Naive thymus-derived CD4-positive, alpha-beta T cell (primary cell): ENCODE data around the gene ARHGAP35. TPM values are rescaled to one million over a fixed set of nuclear protein-coding genes. Genes with fewer than 3 reads are reported as not detected.

Experiments used
- ATAC-seq: fragments of 150-1000 bp; cut with Tn5 transposase; 2 replicates; pipeline ENCODE4 v1.10.0; 2021; ENCODE audit warnings: mild to moderate bottlenecking, moderate library complexity
- CTCF ChIA-PET: fragments of 350-600 bp; sonication (Branson Sonifier 250); formaldehyde crosslinking; loops from one replicate; lab custom pipeline; 2021; ENCODE audit warnings: antibody characterized with exemption; lab: Charles Lee
- POLR2A ChIA-PET: fragments of 350-600 bp; sonication (Branson Sonifier 250); formaldehyde crosslinking; loops from one replicate; lab custom pipeline; 2021; ENCODE audit warnings: antibody characterized with exemption, inconsistent platforms; lab: Charles Lee
- DNase-seq, 9 donors: peaks; one replicate each; pipeline versions ENCODE4 v3.0.0 to v3.0.0-alpha.2; 2020 to 2022; ENCODE audit warnings: mixed read lengths in 1 of 9
- H3K27ac ChIP-seq: one replicate; pipeline ENCODE4 v1.7.0; 2013; ENCODE audit warnings: mild to moderate bottlenecking, low read depth, low read length, moderate library complexity
- H3K27me3 ChIP-seq, 2 donors: one replicate each; pipeline ENCODE4 v1.7.0; 2013; ENCODE audit warnings: low read length in 2 of 2, mild to moderate bottlenecking in 2 of 2, moderate library complexity in 2 of 2; ENCODE audit not compliant: control insufficient read depth in 2 of 2, insufficient read depth in 2 of 2
- H3K36me3 ChIP-seq, 3 experiments: 1 replicate in 2 of 3; 2 replicates in 1 of 3; pipeline ENCODE4 v1.7.0; 2013; ENCODE audit warnings: low read length in 3 of 3, mild to moderate bottlenecking in 3 of 3, moderate library complexity in 1 of 3; ENCODE audit not compliant: insufficient read depth in 3 of 3, control insufficient read depth in 2 of 3
- H3K4me1 ChIP-seq, 2 donors: one replicate each; pipeline ENCODE4 v1.7.0; 2013; ENCODE audit warnings: low read length in 2 of 2, mild to moderate bottlenecking in 2 of 2, moderate library complexity in 1 of 2; ENCODE audit not compliant: control insufficient read depth in 2 of 2, insufficient read depth in 2 of 2
- H3K4me3 ChIP-seq: 2 replicates; pipeline ENCODE4 v1.7.0; 2013; ENCODE audit warnings: mild to moderate bottlenecking, low read length
- H3K9me3 ChIP-seq, 3 experiments: 1 replicate in 2 of 3; 2 replicates in 1 of 3; pipeline ENCODE4 v1.7.0; 2013; ENCODE audit warnings: low read length in 3 of 3; ENCODE audit not compliant: control insufficient read depth in 2 of 3
- H3K27ac Mint-ChIP-seq, 9 donors: one replicate each; pipeline ENCODE4 v1.8.0; 2020 to 2022; ENCODE audit warnings: mixed read lengths in 9 of 9, mild to moderate bottlenecking in 8 of 9, moderate library complexity in 5 of 9, inconsistent platforms in 2 of 9
- H3K27me3 Mint-ChIP-seq, 5 donors: one replicate each; pipeline ENCODE4 v1.8.0; 2021 to 2022; ENCODE audit warnings: mixed read lengths in 5 of 5, mild to moderate bottlenecking in 1 of 5
- H3K36me3 Mint-ChIP-seq, 5 donors: one replicate each; pipeline ENCODE4 v1.8.0; 2020 to 2022; ENCODE audit warnings: mixed read lengths in 5 of 5, mild to moderate bottlenecking in 3 of 5, inconsistent platforms in 1 of 5
- H3K4me1 Mint-ChIP-seq, 7 donors: one replicate each; pipeline ENCODE4 v1.8.0; 2020 to 2022; ENCODE audit warnings: mixed read lengths in 7 of 7, mild to moderate bottlenecking in 3 of 7, inconsistent platforms in 1 of 7
- H3K4me3 Mint-ChIP-seq, 10 donors: one replicate each; pipeline ENCODE4 v1.8.0; 2020 to 2022; ENCODE audit warnings: mild to moderate bottlenecking in 10 of 10, mixed read lengths in 10 of 10, moderate library complexity in 6 of 10, inconsistent platforms in 2 of 10
- H3K9me3 Mint-ChIP-seq, 11 donors: one replicate each; pipeline ENCODE4 v1.8.0; 2020 to 2022; ENCODE audit warnings: mixed read lengths in 11 of 11, mild to moderate bottlenecking in 4 of 11, inconsistent platforms in 1 of 11, moderate library complexity in 1 of 11
- intact Hi-C, 2 donors: fragments of 100-400 bp; cut with micrococcal nuclease; formaldehyde crosslinking; loops; one replicate each; pipeline ENCODE4 v1.15.1; 2023
- polyA plus RNA-seq, 2 donors: library from polyadenylated mRNA; unstranded; fragments of 300-500 nt; fragmentation: Illumina TruSeq; gene quantifications; one replicate each; pipeline ENCODE4 v1.2.3, GENCODE V29; 2021
- total RNA-seq, 6 experiments: library from RNA in 5 of 6; stranded (reverse) in 5 of 6; gene quantifications; 1 replicate in 5 of 6; 2 replicates in 1 of 6; pipeline ENCODE4 v1.2.3 and lab custom pipeline; 2021 to 2026

ARHGAP35 gene
- total and polyA plus RNA-seq, 7 experiments from 2014 or later, result 2.3 to 29.4 (median 23.2) TPM

DNA sequence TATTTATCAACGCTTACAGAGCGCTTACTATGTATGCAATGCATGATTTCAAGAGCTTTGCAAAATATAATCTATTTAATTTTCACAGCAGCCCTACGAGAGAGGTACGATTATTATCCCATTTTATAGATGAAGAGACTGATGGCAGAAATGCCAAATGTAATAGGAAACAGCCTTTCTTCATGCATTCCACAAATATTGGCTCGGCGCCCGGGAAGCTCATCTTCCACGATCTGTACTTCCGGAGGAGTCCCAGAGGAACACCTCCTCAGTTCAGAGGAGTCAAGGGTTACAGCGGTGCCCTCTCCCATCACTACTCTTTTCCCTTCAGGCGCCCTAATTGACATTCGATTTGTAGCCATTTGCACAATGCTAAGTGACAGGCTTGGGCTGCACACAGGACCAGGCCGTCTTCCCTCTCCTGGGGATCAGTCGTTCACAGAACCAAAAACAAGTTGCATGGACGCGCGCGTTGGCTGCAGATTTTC lies 1.1 kb upstream of the ARHGAP35 start:
- peak overlapping the region; percentile 94 for H3K27ac ChIP-seq
- H3K27me3 ChIP-seq, result no peaks in the 10 kb centered on the region
- H3K36me3 ChIP-seq, result peaks cover 0 to 5% (median 0%) of the 10 kb centered on the region in 3 experiments
- H3K9me3 ChIP-seq, result no peaks in the 10 kb centered on the region
- Mint-ChIP-seq H3K27ac (peak overlapping the region; percentile 68 to 98 (median 92)), H3K4me3 (peak overlapping the region in 9 of 10 donors; percentile 70 to 97 (median 92)), H3K36me3 (peaks cover 0 to 3% (median 0%) of the 10 kb centered on the region in 5 donors), H3K4me1 (peaks cover 13 to 24% (median 19%) of the 10 kb centered on the region in 7 donors), H3K9me3 (no peaks in the 10 kb centered on the region), H3K27me3 (no peaks in the 10 kb centered on the region)
- intact Hi-C loops, result loop anchor here (1.0 to 10.0 kb wide), 19 partner anchors 8 to 995 kb away; partner anchors contain the start of genes CALM3 (in 2 of the 2), CCDC9 (in 2 of the 2), TMEM160 (in 2 of the 2) and ZC3H4 (in 2 of the 2)
- H3K4me3 ChIP-seq, result peak overlapping the region; percentile 92
- peaks cover 24 to 30% of the 10 kb centered on the region in 2 donors for H3K4me1 ChIP-seq
- ChIA-PET POLR2A (interaction anchor here (1.0 to 2.9 kb wide), 3 partner anchors 9 to 414 kb away, joined by 3 to 14 read pairs (median 4); partner anchors contain the start of genes AP2S1 and ZC3H4), CTCF (interaction anchor here (0.5 kb wide), 1 partner anchor 171 kb away, joined by 3 read pairs; no protein-coding TSS in a partner anchor)
- ATAC-seq (no peak), DNase-seq (no peak)

DNA sequence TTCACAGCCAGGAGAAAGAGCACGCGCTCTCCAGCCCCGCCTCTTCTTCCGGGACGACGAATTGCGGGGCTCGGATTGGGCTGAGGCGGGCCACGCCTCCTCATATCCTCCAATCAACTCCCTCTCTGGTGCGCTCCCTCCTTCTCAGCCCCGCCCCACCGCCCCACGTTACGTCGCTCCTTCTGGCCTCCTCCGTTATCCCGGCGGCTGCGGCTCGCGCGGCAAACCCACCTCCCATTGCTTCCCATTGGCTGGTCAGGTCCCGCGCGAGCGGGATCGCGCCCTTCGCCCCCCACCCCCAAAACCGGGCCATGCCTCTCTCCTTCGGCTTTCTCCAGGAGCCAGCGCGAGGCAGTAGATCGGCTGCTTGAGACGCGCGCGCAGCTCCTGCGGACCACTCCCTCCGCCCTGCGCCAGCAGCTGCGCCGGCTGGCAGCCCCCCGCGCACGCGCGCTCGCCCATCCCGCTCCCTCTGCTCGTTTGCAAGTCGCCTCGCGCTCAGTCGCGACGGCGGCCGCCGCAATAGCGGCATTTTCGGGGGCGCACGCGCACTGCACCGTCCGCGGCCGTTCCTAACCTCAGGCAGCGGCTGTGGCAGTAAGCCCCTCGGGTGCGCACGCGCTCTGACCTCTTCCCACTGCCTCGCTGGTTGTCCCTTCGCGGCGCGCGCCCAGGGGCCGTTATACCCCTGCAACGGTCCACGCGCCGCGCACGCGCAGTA lies 512 bp upstream of the ARHGAP35 start:
- peak overlapping the region in 9 of 10 donors; percentile 70 to 97 (median 92) for H3K4me3 Mint-ChIP-seq
- Histone ChIP-seq H3K27ac (peak overlapping the region; percentile 94), H3K4me1 (peaks cover 24 to 30% of the 10 kb centered on the region in 2 donors), H3K4me3 (peak overlapping the region; percentile 92), H3K27me3 (no peaks in the 10 kb centered on the region), H3K36me3 (peaks cover 0 to 5% (median 0%) of the 10 kb centered on the region in 3 experiments), H3K9me3 (no peaks in the 10 kb centered on the region)
- peaks cover 0 to 3% (median 0%) of the 10 kb centered on the region in 5 donors for H3K36me3 Mint-ChIP-seq
- intact Hi-C loops, result loop anchor here (1.0 to 10.0 kb wide), 17 partner anchors 9 to 740 kb away; partner anchors contain the start of genes CCDC9 (in 2 of the 2), TMEM160 (in 2 of the 2), ZC3H4 (in 2 of the 2) and AP2S1 (in 1 of the 2)
- ChIA-PET POLR2A (interaction anchor here (0.7 to 2.9 kb wide), 8 partner anchors 10 to 1777 kb away, joined by 3 to 14 read pairs (median 3); partner anchors contain the start of genes AP2S1 and DBP), CTCF (interaction anchor here (0.5 to 0.9 kb wide), 2 partner anchors 170 to 176 kb away, joined by 3 read pairs; no protein-coding TSS in a partner anchor)
- peak overlapping the region; percentile 68 to 98 (median 92) for H3K27ac Mint-ChIP-seq
- H3K4me1 Mint-ChIP-seq, result peaks cover 13 to 25% (median 19%) of the 10 kb centered on the region in 7 donors
- no peaks in the 10 kb centered on the region for H3K27me3 Mint-ChIP-seq
- ATAC-seq, result peak; percentile 91
- H3K9me3 Mint-ChIP-seq, result no peaks in the 10 kb centered on the region
- DNase-seq, result peak; percentile 84 to 95 (median 94)

DNA sequence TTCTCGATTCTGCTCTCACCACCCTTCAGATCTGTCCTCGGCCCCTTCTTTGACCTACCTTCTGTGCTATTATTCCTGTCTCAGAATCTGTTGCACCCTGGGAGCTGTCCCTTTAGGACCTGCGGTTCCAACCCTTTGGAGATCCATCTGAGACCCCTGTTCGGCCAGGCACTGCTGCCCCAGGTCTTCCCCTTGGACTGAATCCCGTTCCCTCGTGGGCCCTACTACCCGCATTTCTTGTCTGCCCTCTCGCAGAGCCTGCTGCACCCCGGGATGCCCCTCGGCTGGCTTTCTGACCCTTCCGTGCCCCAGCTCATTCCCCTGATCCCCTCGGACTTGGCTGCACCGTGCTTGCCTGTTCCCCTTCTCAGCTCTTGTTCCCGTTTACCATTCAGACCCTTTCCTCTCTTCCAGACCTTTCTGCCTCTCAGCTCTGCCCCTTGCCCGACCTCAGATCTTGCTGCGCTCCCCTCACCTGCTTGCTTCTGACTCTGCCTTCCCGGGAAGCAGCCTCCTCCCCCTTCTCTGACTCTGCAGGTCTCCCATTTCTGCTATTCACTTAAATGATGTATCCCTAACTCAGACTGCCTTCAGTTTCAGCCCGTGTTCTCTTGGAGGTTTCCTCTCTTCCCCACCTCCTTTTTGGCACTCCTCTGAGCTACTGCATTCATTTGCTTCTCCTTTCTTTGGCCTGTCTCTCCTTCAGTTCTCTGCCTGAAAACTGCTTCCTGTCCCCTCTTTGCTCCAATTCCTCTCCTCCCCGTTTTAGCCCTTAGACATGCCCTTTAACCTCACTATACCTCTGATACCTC lies 1.1 kb downstream of the ARHGAP35 start:
- Mint-ChIP-seq H3K4me3 (no peak overlapping the region), H3K9me3 (no peaks in the 10 kb centered on the region), H3K36me3 (peaks cover 0 to 6% (median 0%) of the 10 kb centered on the region in 5 donors), H3K27me3 (no peaks in the 10 kb centered on the region), H3K4me1 (peaks cover 5 to 25% (median 15%) of the 10 kb centered on the region in 7 donors), H3K27ac (no peak overlapping the region)
- Histone ChIP-seq H3K27ac (peak overlapping the region; percentile 30), H3K9me3 (no peaks in the 10 kb centered on the region), H3K4me3 (peak overlapping the region; percentile 68), H3K36me3 (peaks cover 0 to 5% (median 0%) of the 10 kb centered on the region in 3 experiments), H3K27me3 (no peaks in the 10 kb centered on the region), H3K4me1 (peaks cover 14 to 24% of the 10 kb centered on the region in 2 donors)
- ChIA-PET CTCF (interaction anchor here (0.6 kb wide), 1 partner anchor 63 kb away, joined by 3 read pairs; no protein-coding TSS in a partner anchor), POLR2A (interaction anchor here (1.1 to 2.9 kb wide), 4 partner anchors 10 to 148 kb away, joined by 3 to 14 read pairs (median 4); partner anchors contain the start of gene AP2S1)
- ATAC-seq (no peak), DNase-seq (peak in 3 of 9 donors; percentile 3 to 37 (median 18))
- intact Hi-C loops, result loop anchor here (2.0 to 10.0 kb wide), 7 partner anchors 75 to 395 kb away; partner anchors contain the start of genes CALM3 (in 1 of the 2), CCDC9 (in 1 of the 2) and ZC3H4 (in 1 of the 2)

DNA sequence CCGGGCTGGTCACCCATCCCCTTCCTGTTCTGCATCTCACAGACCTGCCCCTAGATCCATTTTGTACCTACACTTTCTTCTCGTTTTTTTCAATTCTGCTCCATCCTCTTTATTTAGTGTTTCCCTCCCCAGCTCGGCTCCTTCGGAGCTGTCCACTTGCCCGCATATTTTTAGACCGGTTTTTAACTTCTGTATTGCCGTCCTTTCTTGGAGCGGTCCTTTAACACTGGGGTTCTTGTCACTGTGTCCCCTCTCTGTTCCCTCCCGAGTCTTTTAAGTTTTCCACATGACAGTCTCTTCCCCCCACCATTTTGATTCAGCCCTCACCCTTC lies 1.7 kb downstream of the ARHGAP35 start:
- Histone ChIP-seq H3K27me3 (no peaks in the 10 kb centered on the region), H3K4me1 (peaks cover 14 to 24% of the 10 kb centered on the region in 2 donors), H3K4me3 (peak overlapping the region; percentile 68), H3K27ac (no peak overlapping the region), H3K36me3 (peaks cover 0 to 5% (median 0%) of the 10 kb centered on the region in 3 experiments), H3K9me3 (no peaks in the 10 kb centered on the region)
- Mint-ChIP-seq H3K9me3 (no peaks in the 10 kb centered on the region), H3K27ac (no peak overlapping the region), H3K4me1 (peaks cover 5 to 30% (median 18%) of the 10 kb centered on the region in 7 donors), H3K36me3 (peaks cover 0 to 6% (median 0%) of the 10 kb centered on the region in 5 donors), H3K27me3 (no peaks in the 10 kb centered on the region), H3K4me3 (no peak overlapping the region)
- intact Hi-C loops, result loop anchor here (5.0 to 10.0 kb wide), 4 partner anchors 75 to 395 kb away; partner anchors contain the start of gene CCDC9 (in 1 of the 2)
- ATAC-seq, result no peak
- ChIA-PET POLR2A (interaction anchor here (1.2 kb wide), 1 partner anchor 9 kb away, joined by 5 read pairs; no protein-coding TSS in a partner anchor), CTCF (no interaction called here)
- DNase-seq, result no peak

DNA sequence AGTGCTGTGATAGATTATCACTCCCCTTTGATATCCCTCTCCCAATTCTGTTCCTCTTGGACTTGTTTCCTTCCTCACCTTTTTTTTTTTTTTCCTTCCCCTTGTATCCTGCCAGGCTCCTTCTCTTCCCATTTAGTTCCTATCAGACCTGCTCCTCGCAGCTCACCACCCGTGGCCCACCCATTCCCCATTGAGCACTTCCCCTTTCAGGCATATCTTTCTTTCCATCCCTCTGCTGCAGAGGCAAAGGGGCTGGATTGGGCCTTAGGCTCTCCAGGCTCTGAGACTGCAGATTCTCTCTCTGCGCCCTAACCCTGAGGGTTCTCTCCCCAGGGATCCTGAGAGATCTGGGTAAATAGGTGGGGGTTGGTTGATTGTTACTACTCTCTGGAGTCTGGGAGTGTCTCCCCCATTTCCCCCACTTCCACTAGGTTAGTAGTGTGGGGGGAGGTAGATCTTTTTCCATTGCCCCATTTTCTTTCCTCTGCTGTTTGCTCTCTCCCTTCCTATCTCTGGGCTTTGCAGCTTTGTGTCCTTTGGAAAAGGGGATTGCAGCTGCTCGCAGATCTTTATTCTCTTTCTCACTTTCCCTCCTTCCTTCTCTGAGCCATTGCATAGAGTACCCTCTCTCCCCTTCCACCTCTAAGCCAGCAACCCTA lies 2.3 kb downstream of the ARHGAP35 start:
- CTCF ChIA-PET, result interaction anchor here (0.6 to 0.7 kb wide), 2 partner anchors 125 to 209 kb away, joined by 3 to 5 read pairs; no protein-coding TSS in a partner anchor
- Histone ChIP-seq H3K9me3 (no peaks in the 10 kb centered on the region), H3K4me1 (peaks cover 14 to 26% of the 10 kb centered on the region in 2 donors), H3K36me3 (peaks cover 0 to 5% (median 0%) of the 10 kb centered on the region in 3 experiments), H3K4me3 (no peak overlapping the region), H3K27me3 (no peaks in the 10 kb centered on the region), H3K27ac (no peak overlapping the region)
- H3K9me3 Mint-ChIP-seq, result no peaks in the 10 kb centered on the region
- H3K4me3 Mint-ChIP-seq, result no peak overlapping the region
- DNase-seq (no peak), ATAC-seq (no peak)
- POLR2A ChIA-PET, result interaction anchor here (1.2 kb wide), 1 partner anchor 9 kb away, joined by 5 read pairs; no protein-coding TSS in a partner anchor
- H3K36me3 Mint-ChIP-seq, result peaks cover 0 to 6% (median 0%) of the 10 kb centered on the region in 5 donors
- H3K4me1 Mint-ChIP-seq, result peaks cover 7 to 33% (median 21%) of the 10 kb centered on the region in 7 donors
- no peak overlapping the region for H3K27ac Mint-ChIP-seq
- no peaks in the 10 kb centered on the region for H3K27me3 Mint-ChIP-seq
- intact Hi-C loops, result loop anchor here (5.0 to 10.0 kb wide), 4 partner anchors 74 to 394 kb away; partner anchors contain the start of gene CCDC9 (in 1 of the 2)
